ENCODE data around the gene NSUN5. TPM values are rescaled to one million over a fixed set of nuclear protein-coding genes. Genes with fewer than 3 reads are reported as not detected.

NSUN5 gene
- total RNA-seq, 1 experiment from 2014 or later, result 66.8 TPM

- ChIA-PET POLR2A (no interaction called here), CTCF (no interaction called here)
- no peak for DNase-seq (ENCODE audit: low read depth, low spot score)
- Histone ChIP-seq H3K27ac (ENCODE audit: low read length) (no peak overlapping the region), H3K4me1 (ENCODE audit: control insufficient read depth, insufficient read depth, low read length) (no peaks in the 10 kb centered on the region), H3K27me3 (ENCODE audit: control insufficient read depth, insufficient read depth, low read length) (no peaks in the 10 kb centered on the region), H3K9me3 (ENCODE audit: control insufficient read depth, insufficient read depth, low read depth, low read length) (no peaks in the 10 kb centered on the region), H3K4me3 (ENCODE audit: low read depth in 2 of 2, low read length in 2 of 2) (no peak overlapping the region), H3K36me3 (ENCODE audit: control insufficient read depth, insufficient read depth, low read length) (no peaks in the 10 kb centered on the region)
- intact Hi-C loops (cut with micrococcal nuclease; ENCODE audit: unreplicated experiment), result no loop called here
- in situ Hi-C loops (cut with HindIII; ENCODE audit: low pct_unique_long_range_greater_than_20kb, low sequenced_read_pairs), result no loop called here
- BruUV-seq (replicated peaks), result no TSS peak
- TF ChIP-seq TCF7L2 (IDR thresholded peaks at IDR 0.05; ENCODE audit: low read depth, low read length), result no peak
- TF ChIP-seq SIN3A (IDR thresholded peaks at IDR 0.05; ENCODE audit: borderline replicate concordance, insufficient read depth, low read depth, low read length), result no peak
- no peak for TF ChIP-seq CTCF (IDR thresholded peaks at IDR 0.05)
- TF ChIP-seq, protein P1, sequence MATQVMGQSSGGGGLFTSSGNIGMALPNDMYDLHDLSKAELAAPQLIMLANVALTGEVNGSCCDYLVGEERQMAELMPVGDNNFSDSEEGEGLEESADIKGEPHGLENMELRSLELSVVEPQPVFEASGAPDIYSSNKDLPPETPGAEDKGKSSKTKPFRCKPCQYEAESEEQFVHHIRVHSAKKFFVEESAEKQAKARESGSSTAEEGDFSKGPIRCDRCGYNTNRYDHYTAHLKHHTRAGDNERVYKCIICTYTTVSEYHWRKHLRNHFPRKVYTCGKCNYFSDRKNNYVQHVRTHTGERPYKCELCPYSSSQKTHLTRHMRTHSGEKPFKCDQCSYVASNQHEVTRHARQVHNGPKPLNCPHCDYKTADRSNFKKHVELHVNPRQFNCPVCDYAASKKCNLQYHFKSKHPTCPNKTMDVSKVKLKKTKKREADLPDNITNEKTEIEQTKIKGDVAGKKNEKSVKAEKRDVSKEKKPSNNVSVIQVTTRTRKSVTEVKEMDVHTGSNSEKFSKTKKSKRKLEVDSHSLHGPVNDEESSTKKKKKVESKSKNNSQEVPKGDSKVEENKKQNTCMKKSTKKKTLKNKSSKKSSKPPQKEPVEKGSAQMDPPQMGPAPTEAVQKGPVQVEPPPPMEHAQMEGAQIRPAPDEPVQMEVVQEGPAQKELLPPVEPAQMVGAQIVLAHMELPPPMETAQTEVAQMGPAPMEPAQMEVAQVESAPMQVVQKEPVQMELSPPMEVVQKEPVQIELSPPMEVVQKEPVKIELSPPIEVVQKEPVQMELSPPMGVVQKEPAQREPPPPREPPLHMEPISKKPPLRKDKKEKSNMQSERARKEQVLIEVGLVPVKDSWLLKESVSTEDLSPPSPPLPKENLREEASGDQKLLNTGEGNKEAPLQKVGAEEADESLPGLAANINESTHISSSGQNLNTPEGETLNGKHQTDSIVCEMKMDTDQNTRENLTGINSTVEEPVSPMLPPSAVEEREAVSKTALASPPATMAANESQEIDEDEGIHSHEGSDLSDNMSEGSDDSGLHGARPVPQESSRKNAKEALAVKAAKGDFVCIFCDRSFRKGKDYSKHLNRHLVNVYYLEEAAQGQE (IDR thresholded peaks at IDR 0.05; ENCODE audit: insufficient read depth in 1 of 2, low read depth in 2 of 2, low read length in 1 of 2), result no peak
- no peak for ATAC-seq
Measured at GRCh38 chr7:73351447-73352167, 43.0 kb upstream of the NSUN5 start.

GRCh38 chr7:73350306-73351068, 41.9 kb upstream of the NSUN5 start:
- Histone ChIP-seq H3K27ac (ENCODE audit: low read length) (no peak overlapping the region), H3K36me3 (ENCODE audit: control insufficient read depth, insufficient read depth, low read length) (no peaks in the 10 kb centered on the region), H3K27me3 (ENCODE audit: control insufficient read depth, insufficient read depth, low read length) (no peaks in the 10 kb centered on the region), H3K9me3 (ENCODE audit: control insufficient read depth, insufficient read depth, low read depth, low read length) (no peaks in the 10 kb centered on the region), H3K4me1 (ENCODE audit: control insufficient read depth, insufficient read depth, low read length) (no peaks in the 10 kb centered on the region), H3K4me3 (ENCODE audit: low read depth in 2 of 2, low read length in 2 of 2) (no peak overlapping the region)
- DNase-seq (ENCODE audit: low read depth, low spot score) (no peak), ATAC-seq (no peak)
- POLR2A ChIA-PET, result no interaction called here
- no TSS peak for BruUV-seq (replicated peaks)
- in situ Hi-C loops (cut with HindIII; ENCODE audit: low pct_unique_long_range_greater_than_20kb, low sequenced_read_pairs) (no loop called here), intact Hi-C loops (cut with micrococcal nuclease; ENCODE audit: unreplicated experiment) (no loop called here)
- no peak for TF ChIP-seq SIN3A (IDR thresholded peaks at IDR 0.05; ENCODE audit: borderline replicate concordance, insufficient read depth, low read depth, low read length)
- TF ChIP-seq CTCF (IDR thresholded peaks at IDR 0.05), result no peak
- TF ChIP-seq, protein P1 (IDR thresholded peaks at IDR 0.05; ENCODE audit: insufficient read depth in 1 of 2, low read depth in 2 of 2, low read length in 1 of 2), result no peak
- TF ChIP-seq POLR2AphosphoS5 (IDR thresholded peaks at IDR 0.05; ENCODE audit: low read depth, low read length), result no peak
- no peak for TF ChIP-seq TCF7L2 (IDR thresholded peaks at IDR 0.05; ENCODE audit: low read depth, low read length)
- CTCF ChIA-PET, result no interaction called here
